HFFc6 (cell line): ENCODE measurements around the gene FAM177B. TPM values are rescaled to one million over a fixed set of nuclear protein-coding genes. Genes with fewer than 3 reads are reported as not detected.
A peak's percentile ranks its signal among the peaks of the same experiment; 100 is the strongest.

ENCODE experiments used
- DNase-seq: peaks from one replicate; pipeline ENCODE4 v3.0.0-alpha.2; 2018
- H3K27ac Mint-ChIP-seq: 2 replicates; pipeline ENCODE4 v1.8.0; 2020; ENCODE audit warnings: mild to moderate bottlenecking, mixed read lengths
- H3K27me3 Mint-ChIP-seq: 2 replicates; pipeline ENCODE4 v1.8.0; 2021; ENCODE audit warnings: mild to moderate bottlenecking, moderate library complexity, mixed read lengths; ENCODE audit not compliant: insufficient read depth
- H3K36me3 Mint-ChIP-seq: 2 replicates; pipeline ENCODE4 v1.8.0; 2021; ENCODE audit warnings: low read depth, mixed read lengths
- H3K4me1 Mint-ChIP-seq: 2 replicates; pipeline ENCODE4 v1.8.0; 2020; ENCODE audit warnings: low read depth, mixed read lengths
- H3K4me3 Mint-ChIP-seq: 2 replicates; pipeline ENCODE4 v1.8.0; 2020; ENCODE audit warnings: mild to moderate bottlenecking, moderate library complexity, mixed read lengths
- H3K9me3 Mint-ChIP-seq: 2 replicates; pipeline ENCODE4 v1.8.0; 2020; ENCODE audit warnings: mild to moderate bottlenecking, mixed read lengths
- total RNA-seq, 6 experiments: library from RNA; stranded (reverse); fragmentation: NEBNext Ultra II Directional; extraction: Animal tissue kit (Norgen Biotek cat#: 25700); gene quantifications; 2 replicates in 1 of 6; 3 replicates in 5 of 6; pipeline ENCODE4 v1.2.3, GENCODE V29; 2021
- TF ChIP-seq, protein P1 (sequence below): fragments of 200-600 bp; sonication (generic); IDR thresholded peaks from 2 replicates; pipeline ENCODE4 v1.5.0; 2021; ENCODE audit warnings: antibody characterized with exemption, mild to moderate bottlenecking

Gene FAM177B
- total RNA-seq, 6 experiments from 2014 or later: not detected

DNA sequence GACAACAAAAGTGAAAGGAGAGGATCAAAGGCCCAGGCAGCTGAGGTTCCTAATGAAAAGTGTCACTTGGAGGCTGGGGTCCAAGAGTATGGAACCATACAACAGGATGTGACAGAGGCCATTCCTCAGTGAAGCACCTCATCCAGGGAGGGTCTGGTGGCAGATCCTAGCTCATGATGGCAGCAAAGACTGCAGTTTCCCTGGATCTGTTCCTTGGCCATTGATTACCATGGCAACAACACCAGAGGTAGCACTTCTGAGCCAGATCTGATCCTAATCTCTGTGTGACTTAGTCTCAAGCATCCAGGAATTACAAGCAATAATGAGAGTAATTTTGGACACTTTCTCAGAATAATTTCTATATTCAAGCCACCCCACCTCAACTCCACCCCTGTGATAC is 12.9 kb downstream of the FAM177B start:
- Mint-ChIP-seq H3K36me3 (no peaks in the 10 kb centered on the region), H3K27ac (no peak overlapping the region), H3K27me3 (peaks cover 4% of the 10 kb centered on the region; the same call in 1 of the 2 replicates), H3K9me3 (no peaks in the 10 kb centered on the region), H3K4me1 (peaks cover 17% of the 10 kb centered on the region), H3K4me3 (no peak overlapping the region)
- TF ChIP-seq, protein P1, sequence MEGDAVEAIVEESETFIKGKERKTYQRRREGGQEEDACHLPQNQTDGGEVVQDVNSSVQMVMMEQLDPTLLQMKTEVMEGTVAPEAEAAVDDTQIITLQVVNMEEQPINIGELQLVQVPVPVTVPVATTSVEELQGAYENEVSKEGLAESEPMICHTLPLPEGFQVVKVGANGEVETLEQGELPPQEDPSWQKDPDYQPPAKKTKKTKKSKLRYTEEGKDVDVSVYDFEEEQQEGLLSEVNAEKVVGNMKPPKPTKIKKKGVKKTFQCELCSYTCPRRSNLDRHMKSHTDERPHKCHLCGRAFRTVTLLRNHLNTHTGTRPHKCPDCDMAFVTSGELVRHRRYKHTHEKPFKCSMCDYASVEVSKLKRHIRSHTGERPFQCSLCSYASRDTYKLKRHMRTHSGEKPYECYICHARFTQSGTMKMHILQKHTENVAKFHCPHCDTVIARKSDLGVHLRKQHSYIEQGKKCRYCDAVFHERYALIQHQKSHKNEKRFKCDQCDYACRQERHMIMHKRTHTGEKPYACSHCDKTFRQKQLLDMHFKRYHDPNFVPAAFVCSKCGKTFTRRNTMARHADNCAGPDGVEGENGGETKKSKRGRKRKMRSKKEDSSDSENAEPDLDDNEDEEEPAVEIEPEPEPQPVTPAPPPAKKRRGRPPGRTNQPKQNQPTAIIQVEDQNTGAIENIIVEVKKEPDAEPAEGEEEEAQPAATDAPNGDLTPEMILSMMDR: no peak; the same call in 1 of the 2 replicates
- peak; percentile 30 for DNase-seq

GRCh38 chr1:222750651-222751050 is 13.6 kb downstream of the FAM177B start:
- Mint-ChIP-seq H3K4me1 (peaks cover 24% of the 10 kb centered on the region), H3K27me3 (peaks cover 4% of the 10 kb centered on the region; the same call in 1 of the 2 replicates)

DNA sequence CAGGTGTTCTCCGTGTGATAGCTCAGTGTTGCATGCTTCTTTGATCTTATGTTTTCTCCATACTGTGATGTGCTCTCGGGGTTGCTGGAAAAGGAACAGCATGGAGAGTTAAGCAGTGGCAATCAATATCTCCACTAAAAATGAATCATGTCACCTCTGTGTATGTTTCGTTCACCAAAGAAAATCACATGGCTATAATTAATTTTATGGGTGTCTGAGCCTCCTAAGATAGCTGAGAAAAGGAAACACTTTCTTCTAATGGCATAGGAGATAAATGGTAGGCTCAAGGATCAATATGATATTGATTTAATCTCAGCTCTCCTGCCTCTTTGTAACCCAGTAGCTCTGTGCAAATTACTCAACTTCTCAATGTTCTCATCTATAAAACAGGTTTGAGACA is 14.3 kb downstream of the FAM177B start:
- TF ChIP-seq, protein P1: no peak
- H3K9me3 Mint-ChIP-seq: no peaks in the 10 kb centered on the region
- no peak overlapping the region for H3K4me3 Mint-ChIP-seq
- H3K4me1 Mint-ChIP-seq: peaks cover 26% of the 10 kb centered on the region
- H3K36me3 Mint-ChIP-seq: no peaks in the 10 kb centered on the region
- no peak overlapping the region for H3K27ac Mint-ChIP-seq
- DNase-seq: no peak
- peaks cover 4% of the 10 kb centered on the region; the same call in 1 of the 2 replicates for H3K27me3 Mint-ChIP-seq

More at GRCh38 chr1:222750651-222751050, 13.6 kb downstream of the FAM177B start:
- H3K27ac Mint-ChIP-seq: no peak overlapping the region
- no peaks in the 10 kb centered on the region for H3K36me3 Mint-ChIP-seq
- DNase-seq: no peak
- no peaks in the 10 kb centered on the region for H3K9me3 Mint-ChIP-seq
- no peak overlapping the region for H3K4me3 Mint-ChIP-seq
- TF ChIP-seq, protein P1: no peak

DNA sequence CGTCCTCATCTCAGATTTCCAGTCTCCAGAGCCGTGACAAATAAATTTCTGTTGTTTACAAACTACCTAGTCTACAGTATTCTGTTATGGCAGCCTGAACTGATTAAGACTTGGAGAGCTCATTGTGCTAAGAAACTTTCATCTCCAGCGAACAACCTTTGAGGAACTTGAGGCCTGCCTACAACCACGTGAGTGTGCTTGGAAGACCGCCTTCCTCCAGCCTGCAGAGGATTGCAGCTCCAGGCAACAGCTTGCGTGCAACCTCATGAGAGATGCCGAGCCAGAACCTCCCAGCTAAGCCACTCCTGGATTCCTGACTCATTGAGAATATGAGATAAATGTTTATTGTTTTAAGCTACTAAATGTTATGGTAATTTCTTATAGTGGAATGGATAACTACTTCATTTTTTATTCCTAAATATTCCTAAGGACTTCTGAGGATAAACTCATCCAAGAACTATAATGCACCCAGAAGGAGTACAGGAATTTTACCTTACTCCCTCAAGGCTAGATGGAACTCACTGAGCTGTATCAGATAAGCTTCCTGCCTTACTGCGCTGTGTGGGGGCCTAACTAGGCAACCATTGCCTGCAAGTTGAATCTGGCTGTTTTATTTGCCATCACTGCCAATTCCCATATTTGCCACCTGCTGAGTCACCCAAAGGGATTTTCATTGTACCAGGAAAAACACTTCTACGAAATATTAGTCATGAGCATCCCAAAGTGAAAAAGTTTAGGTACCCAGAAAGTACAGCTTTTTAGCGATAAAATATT is 17.6 kb downstream of the FAM177B start:
- H3K27me3 Mint-ChIP-seq: peaks cover 12% of the 10 kb centered on the region
- H3K4me3 Mint-ChIP-seq: peak overlapping the region; percentile 80
- peak; percentile 99 for DNase-seq
- H3K4me1 Mint-ChIP-seq: peaks cover 19% of the 10 kb centered on the region
- H3K36me3 Mint-ChIP-seq: no peaks in the 10 kb centered on the region
- TF ChIP-seq, protein P1: no peak
- peak overlapping the region; percentile 95 for H3K27ac Mint-ChIP-seq
- no peaks in the 10 kb centered on the region for H3K9me3 Mint-ChIP-seq

GRCh38 chr1:222757646-222758268 is 20.8 kb downstream of the FAM177B start:
- no peaks in the 10 kb centered on the region for H3K36me3 Mint-ChIP-seq
- H3K4me3 Mint-ChIP-seq: no peak overlapping the region
- peaks cover 19% of the 10 kb centered on the region for H3K4me1 Mint-ChIP-seq
- TF ChIP-seq, protein P1: no peak
- no peak for DNase-seq
- no peaks in the 10 kb centered on the region; the same call in 1 of the 2 replicates for H3K9me3 Mint-ChIP-seq
- H3K27ac Mint-ChIP-seq: no peak overlapping the region
- H3K27me3 Mint-ChIP-seq: peaks cover 16% of the 10 kb centered on the region
